SH-SY5Y (cell line): ENCODE results near the gene BLOC1S5.

Experiments used
- GATA2 ChIP-seq: IDR thresholded peaks from 2 replicates; pipeline ENCODE4 v1.6.1; 2011; ENCODE audit warnings: mild to moderate bottlenecking, low read depth, low read length
- GATA3 ChIP-seq: IDR thresholded peaks from 2 replicates; pipeline ENCODE4 v1.6.1; 2011; ENCODE audit warnings: low read depth, mild to moderate bottlenecking, low read length, moderate library complexity

DNA sequence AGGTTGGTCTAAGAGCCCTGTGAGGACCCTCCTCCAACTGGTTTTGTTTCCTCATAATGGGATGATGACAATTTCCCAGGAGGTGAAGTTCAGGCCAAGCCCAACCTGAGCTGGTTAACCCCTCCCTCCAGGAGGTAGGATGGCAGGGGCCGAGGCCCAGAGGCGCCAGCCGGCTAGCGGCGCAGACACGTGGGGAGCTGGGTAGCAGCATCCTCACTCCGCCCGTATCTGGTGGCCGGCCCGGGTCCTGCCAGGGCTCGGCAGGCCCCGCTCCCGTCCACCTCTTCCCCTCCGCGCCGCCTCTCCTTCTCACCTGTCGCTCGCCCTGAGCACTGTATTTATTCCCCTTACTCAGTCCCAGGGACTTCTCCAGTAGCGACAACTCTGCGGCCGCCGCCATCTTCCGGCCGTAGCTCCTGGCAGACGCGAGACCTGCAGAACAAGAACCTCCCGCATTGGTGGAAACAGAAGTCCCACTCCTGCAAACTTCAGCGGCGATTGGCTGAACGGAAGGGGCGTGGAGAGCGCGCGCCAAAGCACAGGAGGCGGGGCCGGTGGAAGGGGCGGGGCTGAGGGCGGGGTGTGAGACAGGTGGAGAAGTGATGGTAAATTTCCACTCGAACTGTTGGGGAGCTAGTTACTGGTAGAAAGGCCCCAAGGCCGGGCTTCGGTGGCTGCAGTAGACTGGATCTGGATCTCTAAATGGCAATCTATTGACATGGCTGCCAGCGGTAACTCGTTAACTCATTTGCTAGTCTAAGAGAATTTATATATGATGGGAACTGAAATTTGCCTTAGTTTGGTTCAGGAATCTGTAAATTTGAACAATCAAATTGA lies 38.2 kb upstream of the BLOC1S5 start, which contains the start of gene EEF1E1:
- TF ChIP-seq GATA3 (no peak), GATA2 (no peak)
